Endothelial cell of umbilical vein (primary cell): ENCODE measurements around the gene NTN4. TPM values are rescaled to one million over a fixed set of nuclear protein-coding genes. Genes with fewer than 3 reads are reported as not detected.

Experiments
- BruUV-seq: library from RNA; stranded (reverse); fragments of 400-500 nt; replicated peaks from 2 replicates; lab custom pipeline; 2021; lab: Mats Ljungman, UMichigan
- CTCF ChIA-PET: fragments of 300-600, 350-600 bp; sonication (Branson Sonifier 250); formaldehyde crosslinking; loops from one replicate; lab custom pipeline; 2021; ENCODE audit warnings: antibody characterized with exemption, inconsistent platforms; lab: Charles Lee
- POLR2A ChIA-PET: fragments of 300-600, 350-600 bp; sonication (Branson Sonifier 250); formaldehyde crosslinking; loops from one replicate; lab custom pipeline; 2021; ENCODE audit warnings: antibody characterized with exemption, inconsistent platforms; lab: Charles Lee
- DNase-seq: peaks from one replicate; pipeline ENCODE4 v3.0.0-alpha.2; 2011; ENCODE audit warnings: low read depth, low spot score
- FAIRE-seq: peaks from 2 replicates; lab custom pipeline; 2011; peaks lifted over from hg19 to GRCh38; lab: Jason Lieb, UNC
- H2AFZ ChIP-seq: 2 replicates; pipeline ENCODE4 v1.6.0; 2012; ENCODE audit warnings: low read depth, low read length, control low read depth, inconsistent platforms
- H3K27ac ChIP-seq: 2 replicates; pipeline ENCODE4 v1.5.1; 2011; ENCODE audit warnings: low read depth, mild to moderate bottlenecking, control low read depth, low read length, moderate library complexity; ENCODE audit not compliant: insufficient read depth
- H3K27me3 ChIP-seq, 2 experiments: 2 replicates each; pipeline versions ENCODE4 v1.6.0 to v1.6.1; 2011; ENCODE audit warnings: low read length in 2 of 2, mixed read lengths in 1 of 2; ENCODE audit not compliant: control insufficient read depth in 2 of 2, insufficient read depth in 2 of 2
- H3K36me3 ChIP-seq, 2 experiments: 2 replicates in 1 of 2; 3 replicates in 1 of 2; pipeline ENCODE4 v1.5.1; 2011; ENCODE audit warnings: low read length in 2 of 2, mild to moderate bottlenecking in 1 of 2, moderate library complexity in 1 of 2; ENCODE audit not compliant: control insufficient read depth in 2 of 2, insufficient read depth in 2 of 2; ENCODE audit errors: extremely low read depth in 1 of 2
- H3K4me1 ChIP-seq: 3 replicates; pipeline ENCODE4 v1.5.1; 2011; ENCODE audit warnings: mild to moderate bottlenecking, low read length; ENCODE audit not compliant: control insufficient read depth, insufficient read depth; ENCODE audit errors: extremely low read depth
- H3K4me2 ChIP-seq: 2 replicates; pipeline ENCODE4 v1.6.1; 2011; ENCODE audit warnings: low read length, control low read depth, mixed read lengths; ENCODE audit not compliant: insufficient read depth
- H3K4me3 ChIP-seq, 3 experiments: fragments of 200-600 bp in 1 of 3; sonication (generic), shearing (Covaris generic) in 1 of 3; replicated peaks in 1 of 3; 2 replicates each; pipeline ENCODE4 v1.5.1; 2011 to 2016; ENCODE audit warnings: control low read depth in 3 of 3, low read length in 3 of 3, mild to moderate bottlenecking in 2 of 3, inconsistent platforms in 1 of 3, low read depth in 1 of 3, moderate library complexity in 1 of 3; ENCODE audit not compliant: insufficient read depth in 1 of 3
- H3K79me2 ChIP-seq: 2 replicates; pipeline ENCODE4 v1.6.0; 2012; ENCODE audit warnings: low read length, inconsistent platforms; ENCODE audit not compliant: control insufficient read depth, insufficient read depth
- H3K9ac ChIP-seq: replicated peaks from 2 replicates; pipeline ENCODE3; 2011; ENCODE audit warnings: low read length, control low read depth; ENCODE audit not compliant: insufficient read depth; ENCODE audit errors: extremely low read depth
- H3K9me1 ChIP-seq: replicated peaks from 3 replicates; pipeline ENCODE4 v1.6.0; 2011; ENCODE audit warnings: mild to moderate bottlenecking, low read length; ENCODE audit not compliant: control insufficient read depth, insufficient read depth; ENCODE audit errors: extremely low read depth
- H3K9me3 ChIP-seq: replicated peaks from 2 replicates; pipeline ENCODE4 v1.5.1; 2012; ENCODE audit warnings: low read length, inconsistent platforms; ENCODE audit not compliant: control insufficient read depth, insufficient read depth
- H4K20me1 ChIP-seq: replicated peaks from 2 replicates; pipeline ENCODE3; 2011; ENCODE audit warnings: mild to moderate bottlenecking, low read length; ENCODE audit not compliant: control insufficient read depth, insufficient read depth; ENCODE audit errors: extremely low read depth
- CTCF ChIP-seq, 2 donors: IDR thresholded peaks; 1 replicate in 1 of 2; 2 replicates in 1 of 2; pipeline ENCODE4 v1.5.1; 2011; ENCODE audit warnings: low read length in 2 of 2, mild to moderate bottlenecking in 2 of 2, moderate library complexity in 2 of 2, control low read depth in 1 of 2, inconsistent platforms in 1 of 2, low read depth in 1 of 2; ENCODE audit not compliant: insufficient read depth in 1 of 2; ENCODE audit errors: extremely low read depth in 1 of 2
- EZH2 ChIP-seq: IDR thresholded peaks from 2 replicates; pipeline ENCODE4 v1.6.1; 2012; ENCODE audit warnings: borderline replicate concordance, low read depth, mild to moderate bottlenecking, moderate library complexity, low read length, inconsistent platforms; ENCODE audit not compliant: severe bottlenecking
- FOS ChIP-seq: IDR thresholded peaks from 2 replicates; pipeline ENCODE4 v1.6.1; 2011; ENCODE audit warnings: mild to moderate bottlenecking, low read length, moderate library complexity, borderline replicate concordance; ENCODE audit not compliant: insufficient read depth
- GATA2 ChIP-seq: IDR thresholded peaks from 2 replicates; pipeline ENCODE4 v1.7.0; 2011; ENCODE audit warnings: low read depth, mild to moderate bottlenecking, moderate library complexity, mixed read lengths, low read length; ENCODE audit not compliant: insufficient read length, insufficient read depth
- JUN ChIP-seq: IDR thresholded peaks from 2 replicates; pipeline ENCODE4 v1.6.1; 2011; ENCODE audit warnings: borderline replicate concordance, low read depth; ENCODE audit not compliant: insufficient read length, insufficient read depth
- MAX ChIP-seq: IDR thresholded peaks from 2 replicates; pipeline ENCODE4 v1.6.1; 2011; ENCODE audit not compliant: insufficient read depth, insufficient read length
- MYC ChIP-seq: IDR thresholded peaks from one replicate; pipeline ENCODE4 v1.6.1; 2011; ENCODE audit warnings: mild to moderate bottlenecking, low read depth, low read length
- POLR2A ChIP-seq: IDR thresholded peaks from 2 replicates; pipeline ENCODE4 v1.6.1; 2012; ENCODE audit warnings: low read depth, mild to moderate bottlenecking, control low read depth, low read length
- POLR2AphosphoS5 ChIP-seq: IDR thresholded peaks from 2 replicates; pipeline ENCODE4 v1.6.1; 2012; ENCODE audit warnings: low read depth, mild to moderate bottlenecking, control low read depth, low read length, moderate library complexity; ENCODE audit not compliant: insufficient read depth
- dilution Hi-C: fragments of 300-500 bp; cut with MboI; formaldehyde crosslinking; loops from one replicate; pipeline ENCODE4 v1.15.0; 2019; ENCODE audit warnings: low sequenced_read_pairs; ENCODE audit not compliant: extremely low pct_ligation_motif_present
- intact Hi-C: fragments of 100-400 bp; cut with micrococcal nuclease; formaldehyde crosslinking; loops from one replicate; pipeline ENCODE4 v1.10.0; 2022
- polyA plus RNA-seq, 4 experiments: library from polyadenylated mRNA; depleted of rRNA in 3 of 4; stranded (reverse) in 3 of 4; unstranded in 1 of 4; fragments of >200 nt; gene quantifications; 2 replicates each; pipeline versions ENCODE4 v1.2.1 to v1.2.3, GENCODE V29; 2011 to 2012; ENCODE audit warnings: missing spikeins in 1 of 4
- total RNA-seq: library from RNA; stranded (reverse); gene quantifications from 2 replicates; pipeline ENCODE4 v1.2.3, GENCODE V29; 2021

NTN4 gene
- total and polyA plus RNA-seq, 2 donors (not counting 3 experiments of a cell fraction or from before 2014, with no cell fraction given), result 120 to 317 TPM

- Histone ChIP-seq H3K79me2 (no peaks in the 10 kb centered on the region), H3K4me2 (peak overlapping the region; percentile 7), H3K9ac (peak overlapping the region; percentile 89), H3K36me3 (no peaks in the 10 kb centered on the region), H2AFZ (no peak overlapping the region), H3K27ac (peak overlapping the region; percentile 99), H4K20me1 (no peaks in the 10 kb centered on the region), H3K9me1 (no peaks in the 10 kb centered on the region), H3K4me3 (no peak overlapping the region), H3K4me1 (peaks cover 51% of the 10 kb centered on the region), H3K27me3 (no peaks in the 10 kb centered on the region), H3K9me3 (no peaks in the 10 kb centered on the region)
- TSS peak; percentile 55 for BruUV-seq
- TF ChIP-seq GATA2 (peak; percentile 32), POLR2A (peak; percentile 64), MYC (no peak), JUN (peak; percentile 95), EZH2 (no peak), CTCF (IDR thresholded peaks at IDR 0.05; ENCODE audit: extremely low read depth in 1 of 2, insufficient read depth in 1 of 2, low read depth in 1 of 2, low read length in 2 of 2) (no peak), MAX (no peak), FOS (peak; percentile 83), POLR2AphosphoS5 (peak; percentile 84)
- ChIA-PET CTCF (no interaction called here), POLR2A (no interaction called here)
- intact Hi-C loops, result loop anchor here (1.0 to 10.0 kb wide), 4 partner anchors 26 to 810 kb away; no protein-coding TSS in a partner anchor
- FAIRE-seq (peak; percentile 93), DNase-seq (peak; percentile 100)
- dilution Hi-C loops, result no loop called here
Measured at GRCh38 chr12:95637471-95638155, 153.0 kb downstream of the NTN4 start.
